Mammary epithelial cell (primary cell): ENCODE measurements around the gene CACNA2D4.

Source experiments
- EZH2 ChIP-seq: IDR thresholded peaks from 2 replicates; pipeline ENCODE4 v1.6.1; 2012; ENCODE audit warnings: low read length, inconsistent platforms, borderline replicate concordance
- TF ChIP-seq, protein P1 (sequence below), 2 donors: IDR thresholded peaks in 1 of 2; conservative IDR thresholded peaks in 1 of 2; 2 replicates each; pipeline ENCODE4 v1.5.1; 2011 to 2012; ENCODE audit warnings: inconsistent platforms in 2 of 2, low read length in 2 of 2, mild to moderate bottlenecking in 2 of 2, control low read depth in 1 of 2, low read depth in 1 of 2; ENCODE audit not compliant: insufficient read depth in 1 of 2; ENCODE audit errors: extremely low read depth in 1 of 2

DNA sequence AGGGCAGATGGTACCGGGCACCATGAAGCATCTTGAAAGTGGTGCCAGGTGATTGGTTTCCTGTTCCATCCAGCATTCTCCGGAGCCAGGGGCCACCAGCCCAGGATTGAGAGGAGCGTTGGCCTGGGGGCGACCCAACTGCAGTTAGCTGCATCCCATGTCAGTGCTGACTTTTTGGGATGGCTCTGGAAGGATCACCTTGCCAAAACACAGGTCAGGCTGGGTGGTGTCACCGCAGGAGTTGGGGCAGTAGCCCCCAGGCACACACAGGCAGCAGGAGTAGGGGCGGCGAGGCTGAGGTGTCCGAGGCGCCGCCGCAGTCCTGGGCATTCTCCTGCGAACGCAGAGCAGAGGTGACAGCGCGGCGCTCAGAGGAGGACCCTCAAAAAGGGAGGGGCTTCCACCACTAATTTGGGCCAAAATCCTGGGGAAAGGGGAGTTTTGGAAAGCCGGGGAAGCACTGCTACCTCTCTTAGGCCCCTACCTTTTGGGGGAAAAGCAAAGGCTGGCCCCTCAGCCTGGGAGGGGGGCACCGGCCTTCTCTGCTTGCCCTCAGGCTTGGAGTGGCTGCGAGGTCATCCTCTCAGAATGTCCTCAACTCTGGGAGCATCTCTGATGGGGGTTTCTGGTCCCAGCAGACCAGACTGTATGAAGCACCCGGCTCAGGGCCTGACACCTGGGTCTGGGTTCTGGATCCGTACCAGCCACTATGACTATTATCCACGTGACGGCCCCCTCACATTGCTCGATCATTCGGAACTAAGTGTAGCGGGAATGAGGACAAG lies 124.8 kb downstream of the CACNA2D4 start:
- TF ChIP-seq, protein P1, sequence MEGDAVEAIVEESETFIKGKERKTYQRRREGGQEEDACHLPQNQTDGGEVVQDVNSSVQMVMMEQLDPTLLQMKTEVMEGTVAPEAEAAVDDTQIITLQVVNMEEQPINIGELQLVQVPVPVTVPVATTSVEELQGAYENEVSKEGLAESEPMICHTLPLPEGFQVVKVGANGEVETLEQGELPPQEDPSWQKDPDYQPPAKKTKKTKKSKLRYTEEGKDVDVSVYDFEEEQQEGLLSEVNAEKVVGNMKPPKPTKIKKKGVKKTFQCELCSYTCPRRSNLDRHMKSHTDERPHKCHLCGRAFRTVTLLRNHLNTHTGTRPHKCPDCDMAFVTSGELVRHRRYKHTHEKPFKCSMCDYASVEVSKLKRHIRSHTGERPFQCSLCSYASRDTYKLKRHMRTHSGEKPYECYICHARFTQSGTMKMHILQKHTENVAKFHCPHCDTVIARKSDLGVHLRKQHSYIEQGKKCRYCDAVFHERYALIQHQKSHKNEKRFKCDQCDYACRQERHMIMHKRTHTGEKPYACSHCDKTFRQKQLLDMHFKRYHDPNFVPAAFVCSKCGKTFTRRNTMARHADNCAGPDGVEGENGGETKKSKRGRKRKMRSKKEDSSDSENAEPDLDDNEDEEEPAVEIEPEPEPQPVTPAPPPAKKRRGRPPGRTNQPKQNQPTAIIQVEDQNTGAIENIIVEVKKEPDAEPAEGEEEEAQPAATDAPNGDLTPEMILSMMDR (conservative IDR thresholded peaks at IDR 0.05 in 1 of 2, IDR thresholded peaks at IDR 0.05 in 1 of 2; ENCODE audit: extremely low read depth in 1 of 2, insufficient read depth in 1 of 2, low read depth in 1 of 2, low read length in 2 of 2), result no peak
- TF ChIP-seq EZH2, result no peak
